Stimulated activated effector memory CD8-positive, alpha-beta T cell treated with anti-CD3 and anti-CD28 coated beads, Interleukin-12 subunit alpha, Interleukin-12 subunit beta, amount 100 ng/mL, for 72 hours (primary cell): ENCODE results near the gene PAQR9.

Experiments
- ATAC-seq: fragments of 150-1000 bp; cut with Tn5 transposase; 2 replicates; pipeline ENCODE4 v1.10.0; 2021
- DNase-seq, 2 donors: peaks; one replicate each; pipeline ENCODE4 v3.0.0; 2021 to 2022; ENCODE audit warnings: low spot score in 2 of 2
- H3K27ac Mint-ChIP-seq: one replicate; pipeline ENCODE4 v1.8.0; 2022; ENCODE audit warnings: mild to moderate bottlenecking, mixed read lengths
- H3K36me3 Mint-ChIP-seq: one replicate; pipeline ENCODE4 v1.8.0; 2022; ENCODE audit warnings: mild to moderate bottlenecking, mixed read lengths
- H3K4me1 Mint-ChIP-seq: one replicate; pipeline ENCODE4 v1.8.0; 2022; ENCODE audit warnings: mixed read lengths
- H3K4me3 Mint-ChIP-seq: one replicate; pipeline ENCODE4 v1.8.0; 2022; ENCODE audit warnings: mild to moderate bottlenecking, mixed read lengths
- H3K9me3 Mint-ChIP-seq: one replicate; pipeline ENCODE4 v1.8.0; 2022; ENCODE audit warnings: mixed read lengths

PAQR9 gene

GRCh38 chr3:142968319-142969025, 5.0 kb upstream of the PAQR9 start:
- no peak overlapping the region for H3K27ac Mint-ChIP-seq
- H3K9me3 Mint-ChIP-seq: no peaks in the 10 kb centered on the region
- H3K36me3 Mint-ChIP-seq: no peaks in the 10 kb centered on the region
- no peak for ATAC-seq
- H3K4me1 Mint-ChIP-seq: peaks cover 5% of the 10 kb centered on the region
- H3K4me3 Mint-ChIP-seq: no peak overlapping the region
- DNase-seq: no peak

GRCh38 chr3:142966808-142967207, 3.3 kb upstream of the PAQR9 start:
- Mint-ChIP-seq H3K36me3 (no peaks in the 10 kb centered on the region), H3K9me3 (no peaks in the 10 kb centered on the region), H3K4me3 (no peak overlapping the region), H3K4me1 (peaks cover 18% of the 10 kb centered on the region), H3K27ac (no peak overlapping the region)
- DNase-seq (no peak), ATAC-seq (no peak)

- Mint-ChIP-seq H3K4me1 (peaks cover 19% of the 10 kb centered on the region), H3K4me3 (no peak overlapping the region), H3K36me3 (no peaks in the 10 kb centered on the region), H3K9me3 (no peaks in the 10 kb centered on the region), H3K27ac (no peak overlapping the region)
- ATAC-seq (no peak), DNase-seq (no peak)
Measured at GRCh38 chr3:142965581-142965980, 2.1 kb upstream of the PAQR9 start.

- ATAC-seq (peak; percentile 34), DNase-seq (peak in 1 of 2 donors; percentile 54)
- Mint-ChIP-seq H3K4me3 (peak overlapping the region; percentile 68), H3K9me3 (no peaks in the 10 kb centered on the region), H3K4me1 (peaks cover 19% of the 10 kb centered on the region), H3K27ac (no peak overlapping the region), H3K36me3 (no peaks in the 10 kb centered on the region)
Measured at GRCh38 chr3:142963234-142963515, 299 bp downstream of the PAQR9 start.

- H3K4me1 Mint-ChIP-seq: peaks cover 19% of the 10 kb centered on the region
- H3K36me3 Mint-ChIP-seq: no peaks in the 10 kb centered on the region
- H3K9me3 Mint-ChIP-seq: no peaks in the 10 kb centered on the region
- H3K4me3 Mint-ChIP-seq: peak overlapping the region; percentile 68
- no peak for DNase-seq
- ATAC-seq: peak; percentile 15
- no peak overlapping the region for H3K27ac Mint-ChIP-seq
Measured at GRCh38 chr3:142962520-142963233, 797 bp downstream of the PAQR9 start.

GRCh38 chr3:142962175-142962519, 1.3 kb downstream of the PAQR9 start:
- Mint-ChIP-seq H3K36me3 (no peaks in the 10 kb centered on the region), H3K9me3 (no peaks in the 10 kb centered on the region), H3K4me1 (peaks cover 19% of the 10 kb centered on the region), H3K4me3 (peak overlapping the region; percentile 68), H3K27ac (no peak overlapping the region)
- ATAC-seq: no peak
- no peak for DNase-seq

DNA sequence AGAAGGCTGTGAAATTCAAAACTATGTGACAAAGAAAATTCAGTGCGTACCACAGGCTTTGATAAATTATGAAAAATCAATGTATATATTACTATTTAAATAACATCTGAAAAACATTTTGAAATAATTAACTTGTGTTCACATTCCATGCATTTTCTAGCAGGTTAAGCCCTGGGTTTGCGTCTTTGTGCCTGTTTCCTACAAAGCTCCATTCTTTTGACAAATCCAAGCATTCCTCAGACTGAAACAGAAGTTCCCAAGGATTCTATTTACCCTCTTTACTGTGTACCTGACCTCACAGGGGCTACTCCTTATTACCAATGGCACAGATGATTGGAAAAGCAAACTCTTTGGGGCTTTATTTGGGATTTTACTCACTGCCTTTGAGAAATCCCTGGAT, 1.9 kb downstream of the PAQR9 start:
- peak overlapping the region; percentile 68 for H3K4me3 Mint-ChIP-seq
- no peaks in the 10 kb centered on the region for H3K36me3 Mint-ChIP-seq
- no peak overlapping the region for H3K27ac Mint-ChIP-seq
- peaks cover 19% of the 10 kb centered on the region for H3K4me1 Mint-ChIP-seq
- H3K9me3 Mint-ChIP-seq: no peaks in the 10 kb centered on the region
- no peak for DNase-seq
- ATAC-seq: no peak

DNA sequence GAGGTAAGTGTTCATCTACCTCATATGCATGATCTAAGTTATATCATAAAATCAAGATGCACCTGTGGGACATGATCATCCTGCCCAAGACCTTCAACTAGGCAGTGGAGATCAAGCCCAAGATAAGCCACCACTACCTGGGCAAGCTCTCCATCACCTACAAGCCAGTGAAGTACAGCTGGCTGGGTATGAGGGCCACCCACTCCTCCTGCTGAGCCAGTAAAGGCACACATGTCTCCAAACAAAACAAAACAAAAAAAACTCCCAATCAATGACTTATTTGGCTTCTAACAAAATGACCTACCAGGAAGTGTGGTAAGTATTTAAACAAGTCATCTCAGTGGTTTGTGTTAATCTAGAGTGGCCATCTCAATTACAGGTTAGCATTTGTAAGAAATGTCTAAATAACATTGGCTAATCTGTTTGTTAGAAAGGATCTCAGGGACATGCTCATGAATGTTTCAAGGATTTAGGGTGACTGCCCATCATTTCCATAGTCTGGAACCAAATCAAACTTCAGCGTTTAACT, 3.1 kb downstream of the PAQR9 start:
- H3K36me3 Mint-ChIP-seq: no peaks in the 10 kb centered on the region
- ATAC-seq (no peak), DNase-seq (no peak)
- peaks cover 19% of the 10 kb centered on the region for H3K4me1 Mint-ChIP-seq
- H3K9me3 Mint-ChIP-seq: no peaks in the 10 kb centered on the region
- no peak overlapping the region for H3K4me3 Mint-ChIP-seq
- H3K27ac Mint-ChIP-seq: no peak overlapping the region

DNA sequence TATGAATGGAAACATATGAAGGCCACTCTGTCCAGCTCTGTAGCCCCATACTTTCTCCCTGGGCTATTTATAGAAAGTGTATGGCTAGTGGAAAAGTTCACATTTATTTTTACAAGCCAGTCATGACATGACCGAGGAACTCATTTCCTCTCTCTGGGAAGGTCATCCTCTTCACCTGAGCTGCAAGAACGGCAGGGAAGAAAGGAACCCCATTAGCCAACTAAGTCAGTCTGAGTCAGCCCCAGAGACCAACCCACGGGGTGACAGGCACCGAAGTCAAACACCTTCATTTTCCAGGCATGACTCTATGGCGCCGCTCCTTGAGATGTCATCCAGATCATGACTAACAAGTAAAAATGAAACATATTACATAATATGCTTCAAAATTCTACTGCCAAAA, 4.8 kb downstream of the PAQR9 start:
- peaks cover 13% of the 10 kb centered on the region for H3K4me1 Mint-ChIP-seq
- no peaks in the 10 kb centered on the region for H3K36me3 Mint-ChIP-seq
- H3K4me3 Mint-ChIP-seq: no peak overlapping the region
- DNase-seq (no peak), ATAC-seq (peak; percentile 84)
- no peaks in the 10 kb centered on the region for H3K9me3 Mint-ChIP-seq
- no peak overlapping the region for H3K27ac Mint-ChIP-seq

DNA sequence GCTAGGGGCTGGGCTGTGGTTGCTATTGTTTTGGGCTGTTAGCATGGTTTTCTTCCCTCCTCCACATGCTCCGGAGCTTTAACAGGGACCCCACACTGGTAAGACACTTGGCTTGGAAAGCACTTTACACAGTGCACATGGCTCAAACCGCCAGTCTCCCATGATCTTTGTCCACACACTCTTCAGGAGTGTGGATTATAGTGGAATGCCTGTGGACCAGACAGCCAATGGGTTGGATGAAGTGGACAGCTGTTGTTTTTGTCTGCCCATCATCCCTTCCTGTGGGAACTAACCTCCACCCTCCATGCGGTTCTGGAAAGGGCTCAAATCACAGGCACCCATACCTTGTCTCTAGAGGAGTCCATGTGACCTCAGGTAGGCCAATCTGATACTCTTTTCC, 10.0 kb downstream of the PAQR9 start:
- DNase-seq (no peak), ATAC-seq (no peak)
- no peak overlapping the region for H3K4me3 Mint-ChIP-seq
- H3K9me3 Mint-ChIP-seq: no peaks in the 10 kb centered on the region
- no peaks in the 10 kb centered on the region for H3K4me1 Mint-ChIP-seq
- H3K27ac Mint-ChIP-seq: no peak overlapping the region
- no peaks in the 10 kb centered on the region for H3K36me3 Mint-ChIP-seq

DNA sequence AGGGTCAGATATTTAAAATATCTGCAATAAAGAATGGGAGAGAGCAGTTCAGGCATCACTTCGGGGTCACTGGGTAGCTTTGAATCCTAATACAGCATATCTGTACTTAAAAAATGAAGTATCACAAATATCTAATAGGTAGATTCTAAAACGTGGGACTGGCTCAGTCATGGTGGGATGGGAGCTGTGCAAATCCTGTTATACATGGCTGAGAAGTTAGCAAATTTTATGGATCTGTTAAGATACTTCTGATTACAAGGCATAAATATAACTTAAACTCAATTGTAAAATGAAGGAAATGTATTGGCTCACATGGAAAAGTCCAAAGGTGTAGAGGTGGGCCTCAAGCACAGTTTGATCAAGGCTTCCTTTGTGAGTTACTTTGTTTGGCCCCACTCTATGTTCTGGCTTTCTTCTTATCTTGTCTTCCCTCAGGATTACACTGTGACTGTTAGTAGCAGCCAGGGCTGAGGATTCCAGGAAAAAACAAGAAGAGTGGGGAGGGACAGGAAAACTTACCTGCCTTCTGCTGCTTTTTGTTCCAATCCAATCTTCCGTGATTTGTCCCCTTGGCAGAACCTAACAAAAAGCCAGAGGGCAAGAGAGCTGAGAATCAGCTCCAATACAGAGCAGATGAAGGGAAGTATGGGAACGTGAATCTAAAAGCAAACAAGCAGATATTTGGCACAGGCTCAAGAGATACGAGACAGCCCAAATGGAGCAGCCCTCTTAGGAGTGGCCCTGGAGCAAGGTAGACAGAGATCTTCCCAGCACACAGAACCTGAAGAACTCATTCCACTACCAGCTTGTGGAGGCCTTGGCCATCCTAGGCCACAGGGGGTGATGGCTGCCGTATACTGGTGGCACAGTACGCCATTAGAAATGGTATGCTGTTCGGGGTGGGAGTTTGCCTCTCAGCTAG, 10.9 kb downstream of the PAQR9 start:
- no peaks in the 10 kb centered on the region for H3K36me3 Mint-ChIP-seq
- no peak overlapping the region for H3K4me3 Mint-ChIP-seq
- ATAC-seq (no peak), DNase-seq (no peak)
- H3K4me1 Mint-ChIP-seq: no peaks in the 10 kb centered on the region
- H3K27ac Mint-ChIP-seq: no peak overlapping the region
- no peaks in the 10 kb centered on the region for H3K9me3 Mint-ChIP-seq

DNA sequence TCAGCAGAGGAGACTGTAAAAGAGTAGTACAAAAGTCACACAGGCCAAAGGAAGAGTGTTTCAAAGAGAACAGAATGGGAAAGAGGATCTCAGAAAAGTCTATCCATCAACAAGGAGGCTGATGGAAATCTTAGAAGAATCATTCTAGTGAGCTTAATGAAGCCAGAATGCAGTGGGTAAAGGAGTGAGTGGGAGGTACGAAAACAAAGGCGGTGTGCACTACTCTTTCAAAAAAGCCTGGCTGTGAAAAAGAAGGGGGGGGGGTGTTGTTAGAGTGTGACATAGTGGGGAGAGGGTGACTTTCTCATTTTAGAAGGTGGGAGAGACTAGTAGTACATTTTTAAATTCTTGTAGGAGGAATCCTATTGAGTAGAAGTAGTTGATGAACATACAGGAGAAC, 11.7 kb downstream of the PAQR9 start:
- peaks cover 4% of the 10 kb centered on the region for H3K4me1 Mint-ChIP-seq
- DNase-seq (no peak), ATAC-seq (no peak)
- H3K36me3 Mint-ChIP-seq: no peaks in the 10 kb centered on the region
- no peak overlapping the region for H3K27ac Mint-ChIP-seq
- no peak overlapping the region for H3K4me3 Mint-ChIP-seq
- no peaks in the 10 kb centered on the region for H3K9me3 Mint-ChIP-seq

GRCh38 chr3:142950972-142951371, 12.5 kb downstream of the PAQR9 start:
- H3K27ac Mint-ChIP-seq: no peak overlapping the region
- H3K4me1 Mint-ChIP-seq: peaks cover 5% of the 10 kb centered on the region
- no peaks in the 10 kb centered on the region for H3K9me3 Mint-ChIP-seq
- no peak overlapping the region for H3K4me3 Mint-ChIP-seq
- ATAC-seq: no peak
- DNase-seq: no peak
- no peaks in the 10 kb centered on the region for H3K36me3 Mint-ChIP-seq

- peak; percentile 93 for ATAC-seq
- Mint-ChIP-seq H3K4me3 (no peak overlapping the region), H3K36me3 (no peaks in the 10 kb centered on the region), H3K27ac (no peak overlapping the region), H3K4me1 (peaks cover 21% of the 10 kb centered on the region), H3K9me3 (no peaks in the 10 kb centered on the region)
- DNase-seq: no peak
Measured at GRCh38 chr3:142947799-142948575, 15.5 kb downstream of the PAQR9 start.

DNA sequence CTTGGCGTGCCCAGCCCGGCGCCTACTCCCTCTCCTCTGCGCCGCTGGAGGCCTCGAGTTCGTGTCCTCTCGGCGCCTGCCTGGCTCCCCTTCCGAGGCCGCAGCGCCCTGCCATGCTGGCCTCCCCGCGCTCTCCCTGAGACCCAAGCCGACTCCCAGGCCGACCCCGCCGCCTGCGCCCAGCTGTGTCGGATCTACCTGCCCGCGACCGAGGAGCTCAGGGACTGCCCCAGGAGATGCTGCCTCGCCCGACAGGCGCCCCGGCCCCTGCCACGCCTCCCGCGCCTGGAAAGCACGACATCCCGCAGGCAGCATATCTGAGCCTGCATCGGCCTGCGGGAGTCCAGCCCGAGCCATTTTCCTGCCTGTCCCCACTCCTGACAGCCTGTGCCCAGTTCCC, 16.1 kb downstream of the PAQR9 start:
- ATAC-seq (no peak), DNase-seq (no peak)
- H3K4me3 Mint-ChIP-seq: no peak overlapping the region
- no peaks in the 10 kb centered on the region for H3K36me3 Mint-ChIP-seq
- peaks cover 21% of the 10 kb centered on the region for H3K4me1 Mint-ChIP-seq
- H3K9me3 Mint-ChIP-seq: no peaks in the 10 kb centered on the region
- no peak overlapping the region for H3K27ac Mint-ChIP-seq
